GM12801 (cell line): ENCODE data around the gene STK32B.

Experiments used
- TF ChIP-seq, protein P1 (sequence below): IDR thresholded peaks from one replicate; pipeline ENCODE4 v1.5.1; 2011; ENCODE audit warnings: control low read depth; ENCODE audit not compliant: insufficient read length; ENCODE audit errors: extremely low read depth

STK32B gene

DNA sequence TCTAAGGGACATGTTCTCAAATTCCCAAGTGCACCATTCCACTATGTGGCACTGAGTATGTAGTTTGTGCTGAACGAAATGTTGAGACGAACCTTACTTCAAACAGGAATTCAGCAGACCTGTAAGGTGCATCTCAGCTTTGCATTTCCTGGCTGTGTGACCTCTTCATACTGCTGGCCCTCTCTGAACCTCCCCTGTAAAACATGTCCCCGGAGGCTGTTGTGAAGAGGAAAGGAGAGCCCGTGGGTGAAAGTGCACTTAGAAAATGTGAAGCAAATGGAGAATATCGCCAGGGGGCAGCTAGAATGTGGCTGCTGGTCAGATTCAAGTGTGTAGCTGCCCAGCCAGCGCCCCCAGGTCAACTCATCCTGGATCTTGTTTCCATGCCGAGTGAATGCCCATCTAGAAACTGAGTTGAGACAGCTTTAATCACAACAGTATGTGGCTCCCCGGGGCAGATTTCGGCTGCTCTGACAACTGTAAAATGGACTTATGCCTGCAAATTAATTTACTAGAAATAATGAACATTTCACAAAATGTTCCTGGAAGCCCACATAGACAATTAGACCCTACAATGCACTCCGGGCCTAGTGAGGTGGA is 393.7 kb downstream of the STK32B start:
- TF ChIP-seq, protein P1, sequence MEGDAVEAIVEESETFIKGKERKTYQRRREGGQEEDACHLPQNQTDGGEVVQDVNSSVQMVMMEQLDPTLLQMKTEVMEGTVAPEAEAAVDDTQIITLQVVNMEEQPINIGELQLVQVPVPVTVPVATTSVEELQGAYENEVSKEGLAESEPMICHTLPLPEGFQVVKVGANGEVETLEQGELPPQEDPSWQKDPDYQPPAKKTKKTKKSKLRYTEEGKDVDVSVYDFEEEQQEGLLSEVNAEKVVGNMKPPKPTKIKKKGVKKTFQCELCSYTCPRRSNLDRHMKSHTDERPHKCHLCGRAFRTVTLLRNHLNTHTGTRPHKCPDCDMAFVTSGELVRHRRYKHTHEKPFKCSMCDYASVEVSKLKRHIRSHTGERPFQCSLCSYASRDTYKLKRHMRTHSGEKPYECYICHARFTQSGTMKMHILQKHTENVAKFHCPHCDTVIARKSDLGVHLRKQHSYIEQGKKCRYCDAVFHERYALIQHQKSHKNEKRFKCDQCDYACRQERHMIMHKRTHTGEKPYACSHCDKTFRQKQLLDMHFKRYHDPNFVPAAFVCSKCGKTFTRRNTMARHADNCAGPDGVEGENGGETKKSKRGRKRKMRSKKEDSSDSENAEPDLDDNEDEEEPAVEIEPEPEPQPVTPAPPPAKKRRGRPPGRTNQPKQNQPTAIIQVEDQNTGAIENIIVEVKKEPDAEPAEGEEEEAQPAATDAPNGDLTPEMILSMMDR = no peak

DNA sequence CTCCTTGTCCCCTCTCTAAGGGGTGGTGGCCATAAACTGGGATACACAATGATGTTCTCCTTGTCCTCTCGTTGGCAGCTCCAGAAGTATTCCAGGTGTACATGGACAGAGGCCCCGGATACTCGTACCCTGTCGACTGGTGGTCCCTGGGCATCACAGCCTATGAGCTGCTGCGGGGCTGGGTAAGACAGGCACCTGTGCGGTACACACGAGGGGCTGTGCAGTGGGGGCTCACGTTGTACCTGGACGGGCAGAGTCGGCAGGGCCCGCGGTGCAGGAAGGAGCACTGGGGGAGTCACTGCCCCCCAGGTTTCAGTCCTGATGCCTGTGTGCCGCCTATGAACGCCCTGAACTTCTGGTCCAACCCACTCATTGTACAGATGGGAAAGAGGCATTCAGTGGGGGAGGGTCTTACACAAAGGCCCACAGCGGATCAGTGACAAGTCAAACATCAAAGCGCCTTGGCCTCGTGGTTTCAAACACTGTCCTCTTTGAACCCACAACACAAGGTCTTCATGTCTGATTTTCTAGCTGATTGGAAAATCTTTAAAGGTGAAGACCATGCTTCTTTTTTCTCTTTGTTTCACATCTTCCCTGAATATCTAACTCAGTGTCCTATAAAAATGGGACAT is 395.4 kb downstream of the STK32B start:
- TF ChIP-seq, protein P1 = no peak

DNA sequence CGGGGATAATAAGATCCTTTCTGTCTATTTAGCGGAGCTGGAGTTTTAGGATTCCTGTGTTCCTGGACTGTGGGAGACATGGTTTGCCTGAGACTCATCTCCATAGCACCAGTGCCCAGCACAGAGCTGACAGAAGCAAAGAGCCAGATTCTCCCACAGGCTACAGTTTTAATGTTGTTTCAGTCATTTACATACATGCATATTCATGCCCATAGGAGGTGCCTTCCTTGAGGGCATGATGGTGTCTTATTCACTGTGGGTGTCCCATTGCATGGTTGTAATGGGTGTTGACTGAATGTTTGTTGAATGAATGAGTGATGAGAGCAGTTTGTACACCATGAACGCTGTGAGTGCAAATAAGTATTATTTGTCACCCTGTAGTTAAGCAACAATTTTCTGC is 396.5 kb downstream of the STK32B start:
- TF ChIP-seq, protein P1 = no peak

DNA sequence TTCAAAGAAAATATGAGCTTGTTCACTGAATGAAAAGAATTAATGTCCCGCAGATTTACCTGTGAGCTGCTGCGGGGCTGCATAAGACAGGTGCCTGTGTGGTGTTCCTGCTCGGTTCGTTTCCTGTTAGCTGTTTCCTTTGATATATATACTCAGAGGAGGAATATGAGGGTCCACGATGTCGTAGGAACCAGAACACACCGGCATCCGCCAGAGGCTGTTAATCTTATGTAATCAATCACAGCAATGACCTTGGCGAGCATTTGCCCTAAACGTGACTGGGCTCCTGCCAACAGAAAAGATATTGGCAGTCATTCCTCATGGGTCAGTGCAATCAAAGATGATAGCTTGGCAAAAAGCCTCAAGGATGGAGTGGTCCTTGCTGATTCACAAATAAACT is 396.9 kb downstream of the STK32B start:
- TF ChIP-seq, protein P1 = no peak

DNA sequence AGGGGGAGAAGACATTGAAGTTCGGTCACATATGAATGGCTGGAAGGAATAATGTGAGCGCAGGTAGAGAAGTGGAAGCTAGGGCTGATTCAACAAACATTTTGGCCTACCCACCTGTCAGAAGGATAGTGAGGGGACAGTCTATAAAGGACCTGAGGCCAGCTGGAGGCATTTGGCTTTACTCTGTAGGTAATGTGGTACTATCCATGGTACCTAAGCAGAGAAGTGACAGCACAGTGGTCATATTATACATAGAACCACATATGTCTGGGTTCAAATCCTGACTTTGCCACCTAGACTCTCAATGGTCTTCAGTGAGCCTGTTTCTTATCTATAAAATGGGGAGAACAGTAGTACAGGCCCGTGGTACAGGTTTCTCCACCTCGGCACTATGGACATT is 400.0 kb downstream of the STK32B start:
- TF ChIP-seq, protein P1 = no peak

DNA sequence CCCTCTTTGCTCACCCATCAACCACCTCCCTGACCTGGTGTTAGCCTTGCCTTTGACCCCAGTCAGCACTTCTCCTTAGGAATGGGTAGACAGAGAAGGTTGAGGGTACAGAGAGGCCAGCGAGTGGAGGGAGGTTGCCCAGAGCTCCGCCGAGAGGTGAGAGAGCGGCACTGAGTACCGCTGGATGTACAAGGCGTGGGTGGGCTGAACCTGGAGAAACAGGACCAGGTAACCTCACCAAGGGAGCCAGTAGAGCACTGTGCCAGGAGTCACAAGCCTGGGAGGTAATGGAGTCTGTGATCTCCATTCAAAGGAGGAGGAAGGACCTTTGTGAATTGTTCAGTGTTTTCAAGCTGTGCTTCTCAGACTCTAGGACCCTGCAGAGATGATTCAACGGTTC is 400.9 kb downstream of the STK32B start:
- TF ChIP-seq, protein P1 = no peak

DNA sequence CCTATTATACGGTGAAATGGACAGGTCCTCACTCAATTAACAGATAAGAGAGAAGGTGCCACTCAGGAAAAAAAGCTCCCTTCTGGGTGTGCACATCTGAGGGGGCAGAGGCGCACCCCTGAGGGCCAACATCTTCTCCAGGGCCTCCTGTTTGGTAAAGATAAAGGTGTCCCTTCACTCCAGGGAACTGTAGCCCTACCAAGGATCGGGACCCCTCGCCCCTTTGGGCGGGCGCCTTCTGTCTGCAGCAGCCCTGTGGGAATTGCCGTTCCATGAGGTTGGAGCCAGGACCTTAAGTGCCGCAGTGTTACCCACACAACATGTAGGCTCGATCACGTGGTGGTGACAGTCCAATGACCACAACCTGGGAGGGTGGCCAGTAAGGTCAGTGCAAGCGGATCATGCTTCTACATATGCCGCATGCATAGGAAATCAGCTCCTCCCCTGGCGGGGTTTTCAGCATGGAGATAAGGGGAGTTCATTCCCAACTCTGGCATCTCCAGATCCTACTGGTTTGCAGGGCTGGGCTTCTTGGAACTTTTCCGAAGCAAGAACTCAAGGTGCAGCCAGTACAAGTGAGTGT is 403.8 kb downstream of the STK32B start:
- TF ChIP-seq, protein P1 = no peak
